Endothelial cell of umbilical vein (primary cell): Measurements from ENCODE around the gene PML. TPM values are rescaled to one million over a fixed set of nuclear protein-coding genes. Genes with fewer than 3 reads are reported as not detected.

Experiments
- BruUV-seq: library from RNA; stranded (reverse); fragments of 400-500 nt; replicated peaks from 2 replicates; lab custom pipeline; 2021; lab: Mats Ljungman, UMichigan
- CTCF ChIA-PET: fragments of 300-600, 350-600 bp; sonication (Branson Sonifier 250); formaldehyde crosslinking; loops from one replicate; lab custom pipeline; 2021; ENCODE audit warnings: antibody characterized with exemption, inconsistent platforms; lab: Charles Lee
- POLR2A ChIA-PET: fragments of 300-600, 350-600 bp; sonication (Branson Sonifier 250); formaldehyde crosslinking; loops from one replicate; lab custom pipeline; 2021; ENCODE audit warnings: antibody characterized with exemption, inconsistent platforms; lab: Charles Lee
- DNase-seq: peaks from one replicate; pipeline ENCODE4 v3.0.0-alpha.2; 2011; ENCODE audit warnings: low read depth, low spot score
- FAIRE-seq: peaks from 2 replicates; lab custom pipeline; 2011; peaks lifted over from hg19 to GRCh38; lab: Jason Lieb, UNC
- H2AFZ ChIP-seq: 2 replicates; pipeline ENCODE4 v1.6.0; 2012; ENCODE audit warnings: low read depth, low read length, control low read depth, inconsistent platforms
- H3K27ac ChIP-seq: 2 replicates; pipeline ENCODE4 v1.5.1; 2011; ENCODE audit warnings: low read depth, mild to moderate bottlenecking, control low read depth, low read length, moderate library complexity; ENCODE audit not compliant: insufficient read depth
- H3K27me3 ChIP-seq, 2 experiments: 2 replicates each; pipeline versions ENCODE4 v1.6.0 to v1.6.1; 2011; ENCODE audit warnings: low read length in 2 of 2, mixed read lengths in 1 of 2; ENCODE audit not compliant: control insufficient read depth in 2 of 2, insufficient read depth in 2 of 2
- H3K36me3 ChIP-seq, 2 experiments: 2 replicates in 1 of 2; 3 replicates in 1 of 2; pipeline ENCODE4 v1.5.1; 2011; ENCODE audit warnings: low read length in 2 of 2, mild to moderate bottlenecking in 1 of 2, moderate library complexity in 1 of 2; ENCODE audit not compliant: control insufficient read depth in 2 of 2, insufficient read depth in 2 of 2; ENCODE audit errors: extremely low read depth in 1 of 2
- H3K4me1 ChIP-seq: 3 replicates; pipeline ENCODE4 v1.5.1; 2011; ENCODE audit warnings: mild to moderate bottlenecking, low read length; ENCODE audit not compliant: control insufficient read depth, insufficient read depth; ENCODE audit errors: extremely low read depth
- H3K4me2 ChIP-seq: 2 replicates; pipeline ENCODE4 v1.6.1; 2011; ENCODE audit warnings: low read length, control low read depth, mixed read lengths; ENCODE audit not compliant: insufficient read depth
- H3K4me3 ChIP-seq, 3 experiments: fragments of 200-600 bp in 1 of 3; sonication (generic), shearing (Covaris generic) in 1 of 3; replicated peaks in 1 of 3; 2 replicates each; pipeline ENCODE4 v1.5.1; 2011 to 2016; ENCODE audit warnings: control low read depth in 3 of 3, low read length in 3 of 3, mild to moderate bottlenecking in 2 of 3, inconsistent platforms in 1 of 3, low read depth in 1 of 3, moderate library complexity in 1 of 3; ENCODE audit not compliant: insufficient read depth in 1 of 3
- H3K79me2 ChIP-seq: 2 replicates; pipeline ENCODE4 v1.6.0; 2012; ENCODE audit warnings: low read length, inconsistent platforms; ENCODE audit not compliant: control insufficient read depth, insufficient read depth
- H3K9ac ChIP-seq: replicated peaks from 2 replicates; pipeline ENCODE3; 2011; ENCODE audit warnings: low read length, control low read depth; ENCODE audit not compliant: insufficient read depth; ENCODE audit errors: extremely low read depth
- H3K9me1 ChIP-seq: replicated peaks from 3 replicates; pipeline ENCODE4 v1.6.0; 2011; ENCODE audit warnings: mild to moderate bottlenecking, low read length; ENCODE audit not compliant: control insufficient read depth, insufficient read depth; ENCODE audit errors: extremely low read depth
- H3K9me3 ChIP-seq: replicated peaks from 2 replicates; pipeline ENCODE4 v1.5.1; 2012; ENCODE audit warnings: low read length, inconsistent platforms; ENCODE audit not compliant: control insufficient read depth, insufficient read depth
- H4K20me1 ChIP-seq: replicated peaks from 2 replicates; pipeline ENCODE3; 2011; ENCODE audit warnings: mild to moderate bottlenecking, low read length; ENCODE audit not compliant: control insufficient read depth, insufficient read depth; ENCODE audit errors: extremely low read depth
- EZH2 ChIP-seq: IDR thresholded peaks from 2 replicates; pipeline ENCODE4 v1.6.1; 2012; ENCODE audit warnings: borderline replicate concordance, low read depth, mild to moderate bottlenecking, moderate library complexity, low read length, inconsistent platforms; ENCODE audit not compliant: severe bottlenecking
- FOS ChIP-seq: IDR thresholded peaks from 2 replicates; pipeline ENCODE4 v1.6.1; 2011; ENCODE audit warnings: mild to moderate bottlenecking, low read length, moderate library complexity, borderline replicate concordance; ENCODE audit not compliant: insufficient read depth
- GATA2 ChIP-seq: IDR thresholded peaks from 2 replicates; pipeline ENCODE4 v1.7.0; 2011; ENCODE audit warnings: low read depth, mild to moderate bottlenecking, moderate library complexity, mixed read lengths, low read length; ENCODE audit not compliant: insufficient read length, insufficient read depth
- JUN ChIP-seq: IDR thresholded peaks from 2 replicates; pipeline ENCODE4 v1.6.1; 2011; ENCODE audit warnings: borderline replicate concordance, low read depth; ENCODE audit not compliant: insufficient read length, insufficient read depth
- MYC ChIP-seq: IDR thresholded peaks from one replicate; pipeline ENCODE4 v1.6.1; 2011; ENCODE audit warnings: mild to moderate bottlenecking, low read depth, low read length
- POLR2A ChIP-seq: IDR thresholded peaks from 2 replicates; pipeline ENCODE4 v1.6.1; 2012; ENCODE audit warnings: low read depth, mild to moderate bottlenecking, control low read depth, low read length
- POLR2AphosphoS5 ChIP-seq: IDR thresholded peaks from 2 replicates; pipeline ENCODE4 v1.6.1; 2012; ENCODE audit warnings: low read depth, mild to moderate bottlenecking, control low read depth, low read length, moderate library complexity; ENCODE audit not compliant: insufficient read depth
- dilution Hi-C: fragments of 300-500 bp; cut with MboI; formaldehyde crosslinking; loops from one replicate; pipeline ENCODE4 v1.15.0; 2019; ENCODE audit warnings: low sequenced_read_pairs; ENCODE audit not compliant: extremely low pct_ligation_motif_present
- intact Hi-C: fragments of 100-400 bp; cut with micrococcal nuclease; formaldehyde crosslinking; loops from one replicate; pipeline ENCODE4 v1.10.0; 2022
- polyA plus RNA-seq, 4 experiments: library from polyadenylated mRNA; depleted of rRNA in 3 of 4; stranded (reverse) in 3 of 4; unstranded in 1 of 4; fragments of >200 nt; gene quantifications; 2 replicates each; pipeline versions ENCODE4 v1.2.1 to v1.2.3, GENCODE V29; 2011 to 2012; ENCODE audit warnings: missing spikeins in 1 of 4
- total RNA-seq: library from RNA; stranded (reverse); gene quantifications from 2 replicates; pipeline ENCODE4 v1.2.3, GENCODE V29; 2021
- TF ChIP-seq, protein P1 (sequence below): IDR thresholded peaks from 2 replicates; pipeline ENCODE4 v1.6.1; 2011; ENCODE audit not compliant: insufficient read depth, insufficient read length
- TF ChIP-seq, protein P2 (sequence below), 2 donors: IDR thresholded peaks; 1 replicate in 1 of 2; 2 replicates in 1 of 2; pipeline ENCODE4 v1.5.1; 2011; ENCODE audit warnings: low read length in 2 of 2, mild to moderate bottlenecking in 2 of 2, moderate library complexity in 2 of 2, control low read depth in 1 of 2, inconsistent platforms in 1 of 2, low read depth in 1 of 2; ENCODE audit not compliant: insufficient read depth in 1 of 2; ENCODE audit errors: extremely low read depth in 1 of 2

The PML gene
- total and polyA plus RNA-seq, 2 donors (not counting 3 experiments of a cell fraction or from before 2014, with no cell fraction given), result 30.4 to 79.6 TPM

DNA sequence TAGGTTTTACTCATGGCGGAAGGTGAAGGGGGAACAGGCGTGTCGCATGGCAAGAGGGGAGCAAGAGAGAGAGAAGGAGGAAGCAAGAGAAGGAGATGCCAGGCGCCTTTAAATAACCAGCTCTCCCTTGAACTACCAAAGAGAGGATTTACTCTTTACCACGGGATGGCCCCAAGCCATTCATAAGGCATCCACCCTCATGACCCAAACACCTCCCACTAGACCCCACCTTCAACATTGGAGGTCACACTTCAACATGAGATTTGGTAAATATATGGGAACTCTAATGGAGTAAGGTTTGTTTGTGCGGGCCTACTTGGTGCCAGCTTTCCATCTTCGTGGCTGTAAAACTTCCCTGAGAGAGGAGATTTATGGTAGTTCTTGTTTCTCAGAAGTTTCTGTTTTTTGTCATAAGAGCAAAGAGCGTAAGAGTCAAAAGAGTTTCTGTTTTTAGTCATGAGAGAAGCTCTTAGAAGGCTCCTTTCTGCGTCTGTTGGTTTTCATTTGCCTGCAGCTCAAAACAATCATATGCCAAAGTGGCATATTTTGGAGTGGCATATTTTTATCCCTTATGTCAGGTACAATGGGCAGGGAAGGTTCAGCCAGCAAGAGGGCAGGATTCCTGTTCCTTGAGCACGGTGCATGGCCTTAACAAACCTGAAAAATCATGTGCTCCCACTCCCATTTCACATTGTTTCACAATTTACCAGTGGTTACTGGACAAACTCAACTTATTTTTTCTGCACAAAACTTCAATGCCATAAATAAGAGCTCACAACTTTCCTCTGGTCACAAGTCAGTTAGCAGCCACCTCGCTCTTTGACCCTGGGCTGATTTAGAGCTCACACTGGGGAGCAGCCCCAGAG, 12.5 kb downstream of the PML start:
- Histone ChIP-seq H3K4me3 (no peak overlapping the region), H4K20me1 (no peaks in the 10 kb centered on the region), H3K36me3 (peaks cover 3 to 9% of the 10 kb centered on the region in 2 experiments), H3K79me2 (peaks cover 72% of the 10 kb centered on the region), H2AFZ (no peak overlapping the region), H3K9me1 (no peaks in the 10 kb centered on the region), H3K9ac (no peak overlapping the region), H3K27ac (no peak overlapping the region), H3K4me1 (peaks cover 46% of the 10 kb centered on the region), H3K27me3 (no peaks in the 10 kb centered on the region), H3K4me2 (no peak overlapping the region), H3K9me3 (no peaks in the 10 kb centered on the region)
- TF ChIP-seq POLR2A, result no peak
- TF ChIP-seq, protein P1, sequence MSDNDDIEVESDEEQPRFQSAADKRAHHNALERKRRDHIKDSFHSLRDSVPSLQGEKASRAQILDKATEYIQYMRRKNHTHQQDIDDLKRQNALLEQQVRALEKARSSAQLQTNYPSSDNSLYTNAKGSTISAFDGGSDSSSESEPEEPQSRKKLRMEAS, result no peak
- no TSS peak for BruUV-seq
- ChIA-PET POLR2A (no interaction called here), CTCF (interaction anchor here (0.8 to 1.4 kb wide), 3 partner anchors 24 to 34 kb away, joined by 3 to 7 read pairs (median 3); no protein-coding TSS in a partner anchor)
- FAIRE-seq, result no peak
- dilution Hi-C loops, result no loop called here
- DNase-seq, result no peak
- intact Hi-C loops, result no loop called here

DNA sequence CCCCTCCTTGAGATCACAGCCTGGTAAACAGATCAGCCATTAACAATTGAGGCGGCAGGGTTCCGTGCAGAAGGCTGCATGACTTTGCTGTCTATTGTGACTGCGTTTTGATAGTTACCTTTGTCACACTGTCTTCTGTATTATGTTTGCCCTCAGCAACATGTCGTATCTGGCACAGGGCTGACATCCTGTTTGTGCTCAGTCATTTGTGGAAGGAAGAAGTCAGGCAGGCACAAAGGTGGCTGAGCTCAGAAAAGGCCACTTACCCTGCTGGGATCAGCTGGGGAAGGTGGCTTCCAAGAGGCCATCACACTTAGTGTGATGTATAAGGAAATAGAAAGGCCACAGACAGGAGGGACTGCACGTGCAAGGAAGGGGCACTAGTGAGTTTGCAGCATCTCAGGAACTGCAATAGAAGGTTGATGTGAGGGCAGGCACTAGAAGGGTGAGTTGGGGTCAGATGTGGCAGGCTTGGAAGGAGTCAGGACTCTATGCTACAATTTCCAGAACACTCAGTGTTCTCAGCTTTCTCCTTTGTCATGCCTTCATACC, 13.4 kb downstream of the PML start:
- POLR2A ChIA-PET, result no interaction called here
- DNase-seq (no peak), FAIRE-seq (no peak)
- no peaks in the 10 kb centered on the region for H3K9me1 ChIP-seq
- no peaks in the 10 kb centered on the region for H3K27me3 ChIP-seq
- CTCF ChIA-PET, result interaction anchor here (0.8 to 1.5 kb wide), 5 partner anchors 9 to 57 kb away, joined by 3 to 7 read pairs (median 3); no protein-coding TSS in a partner anchor
- no peak overlapping the region for H3K9ac ChIP-seq
- BruUV-seq, result no TSS peak
- no peaks in the 10 kb centered on the region for H3K9me3 ChIP-seq
- H3K4me3 ChIP-seq, result no peak overlapping the region
- peaks cover 52% of the 10 kb centered on the region for H3K4me1 ChIP-seq
- peaks cover 73% of the 10 kb centered on the region for H3K79me2 ChIP-seq
- no peaks in the 10 kb centered on the region for H4K20me1 ChIP-seq
- no peak overlapping the region for H2AFZ ChIP-seq
- intact Hi-C loops (no loop called here), dilution Hi-C loops (no loop called here)
- TF ChIP-seq GATA2 (no peak), MYC (no peak), EZH2 (no peak), FOS (no peak), POLR2A (no peak), POLR2AphosphoS5 (no peak), JUN (no peak)
- TF ChIP-seq, protein P1, result no peak
- TF ChIP-seq, protein P2, sequence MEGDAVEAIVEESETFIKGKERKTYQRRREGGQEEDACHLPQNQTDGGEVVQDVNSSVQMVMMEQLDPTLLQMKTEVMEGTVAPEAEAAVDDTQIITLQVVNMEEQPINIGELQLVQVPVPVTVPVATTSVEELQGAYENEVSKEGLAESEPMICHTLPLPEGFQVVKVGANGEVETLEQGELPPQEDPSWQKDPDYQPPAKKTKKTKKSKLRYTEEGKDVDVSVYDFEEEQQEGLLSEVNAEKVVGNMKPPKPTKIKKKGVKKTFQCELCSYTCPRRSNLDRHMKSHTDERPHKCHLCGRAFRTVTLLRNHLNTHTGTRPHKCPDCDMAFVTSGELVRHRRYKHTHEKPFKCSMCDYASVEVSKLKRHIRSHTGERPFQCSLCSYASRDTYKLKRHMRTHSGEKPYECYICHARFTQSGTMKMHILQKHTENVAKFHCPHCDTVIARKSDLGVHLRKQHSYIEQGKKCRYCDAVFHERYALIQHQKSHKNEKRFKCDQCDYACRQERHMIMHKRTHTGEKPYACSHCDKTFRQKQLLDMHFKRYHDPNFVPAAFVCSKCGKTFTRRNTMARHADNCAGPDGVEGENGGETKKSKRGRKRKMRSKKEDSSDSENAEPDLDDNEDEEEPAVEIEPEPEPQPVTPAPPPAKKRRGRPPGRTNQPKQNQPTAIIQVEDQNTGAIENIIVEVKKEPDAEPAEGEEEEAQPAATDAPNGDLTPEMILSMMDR (IDR thresholded peaks at IDR 0.05; ENCODE audit: extremely low read depth in 1 of 2, insufficient read depth in 1 of 2, low read depth in 1 of 2, low read length in 2 of 2), result no peak
- no peak overlapping the region for H3K27ac ChIP-seq
- H3K36me3 ChIP-seq, result peaks cover 3 to 8% of the 10 kb centered on the region in 2 experiments
- no peak overlapping the region for H3K4me2 ChIP-seq
